PC-3 (cell line): Measurements from ENCODE around the gene TNFRSF11A. TPM values are rescaled to one million over a fixed set of nuclear protein-coding genes. Genes with fewer than 3 reads are reported as not detected.
A peak's percentile ranks its signal among the peaks of the same experiment; 100 is the strongest.

ENCODE experiments used
- ATAC-seq: fragments of 200-7000 bp; cut with Tn5 transposase; 2 replicates; pipeline ENCODE4 v1.9.1; 2020; ENCODE audit warnings: mild to moderate bottlenecking, moderate library complexity
- BruUV-seq: library from RNA; stranded (reverse); fragments of 400-500 nt; replicated peaks from 2 replicates; lab custom pipeline; 2021; lab: Mats Ljungman, UMichigan
- CTCF ChIA-PET: fragments of 300-600 bp; sonication (Branson Sonifier 250); formaldehyde crosslinking; loops from one replicate; lab custom pipeline; 2022; ENCODE audit warnings: antibody characterized with exemption; lab: Charles Lee
- POLR2A ChIA-PET: fragments of 300-600 bp; sonication (Branson Sonifier 250); formaldehyde crosslinking; loops from one replicate; lab custom pipeline; 2022; ENCODE audit warnings: antibody characterized with exemption; ENCODE audit not compliant: unreplicated experiment; lab: Charles Lee
- DNase-seq: peaks from one replicate; pipeline ENCODE4 v3.0.0-alpha.2; 2015
- H2AFZ ChIP-seq: fragments of 300-600 bp; sonication (generic); 2 replicates; pipeline ENCODE4 v1.6.0; 2016; ENCODE audit warnings: antibody characterized with exemption, low read length
- H3F3A ChIP-seq: fragments of 300-600 bp; sonication (generic); one replicate; pipeline ENCODE4 v1.6.0; 2017; ENCODE audit warnings: antibody characterized with exemption, low read length, control low read depth, mild to moderate bottlenecking; ENCODE audit not compliant: unreplicated experiment
- H3K27ac ChIP-seq: fragments of 300-600 bp; sonication (generic); 2 replicates; pipeline ENCODE4 v1.5.1; 2016; ENCODE audit warnings: mild to moderate bottlenecking, low read length
- H3K27me3 ChIP-seq: fragments of 300-600 bp; sonication (generic); 2 replicates; pipeline ENCODE4 v1.6.1; 2016; ENCODE audit warnings: low read length, mixed read lengths
- H3K36me3 ChIP-seq: fragments of 300-600 bp; sonication (generic); 2 replicates; pipeline ENCODE4 v1.6.1; 2016; ENCODE audit warnings: low read depth, mixed run types, low read length, mixed read lengths
- H3K4me1 ChIP-seq: fragments of 300-600 bp; sonication (generic); 2 replicates; pipeline ENCODE4 v1.5.1; 2016; ENCODE audit warnings: low read length; ENCODE audit not compliant: insufficient read depth
- H3K4me2 ChIP-seq: fragments of 300-600 bp; sonication (generic); 2 replicates; pipeline ENCODE4 v1.6.0; 2016; ENCODE audit warnings: low read length
- H3K4me3 ChIP-seq: fragments of 300-600 bp; sonication (generic); 2 replicates; pipeline ENCODE4 v1.5.1; 2016; ENCODE audit warnings: mild to moderate bottlenecking, low read length, mixed read lengths
- H3K79me2 ChIP-seq: fragments of 300-600 bp; sonication (generic); 2 replicates; pipeline ENCODE4 v1.6.1; 2017; ENCODE audit warnings: low read length, mixed read lengths
- H3K9ac ChIP-seq: fragments of 300-600 bp; sonication (generic); 2 replicates; pipeline ENCODE4 v1.6.0; 2016; ENCODE audit warnings: mild to moderate bottlenecking, low read length
- H3K9me2 ChIP-seq: fragments of 300-600 bp; sonication (generic); replicated peaks from 2 replicates; pipeline ENCODE4 v1.6.1; 2016; ENCODE audit warnings: mixed run types, low read length, mixed read lengths
- H3K9me3 ChIP-seq: fragments of 300-600 bp; sonication (generic); 2 replicates; pipeline ENCODE4 v1.6.1; 2016; ENCODE audit warnings: low read length, mixed read lengths
- H4K20me1 ChIP-seq: fragments of 300-600 bp; sonication (generic); 2 replicates; pipeline ENCODE4 v1.6.1; 2016; ENCODE audit warnings: low read length, mixed read lengths
- EZH2 ChIP-seq: fragments of 300-600 bp; sonication (generic); IDR thresholded peaks from one replicate; pipeline ENCODE4 v1.6.1; 2017; ENCODE audit warnings: antibody characterized with exemption, mild to moderate bottlenecking, low read length; ENCODE audit not compliant: unreplicated experiment
- EZH2phosphoT487 ChIP-seq: fragments of 300-600 bp; sonication (generic); IDR thresholded peaks from 2 replicates; pipeline ENCODE4 v1.6.1; 2018; ENCODE audit warnings: mild to moderate bottlenecking, antibody characterized with exemption, low read length, borderline replicate concordance
- intact Hi-C: fragments of 100-400 bp; cut with micrococcal nuclease; formaldehyde crosslinking; loops from 2 replicates; pipeline ENCODE4 v1.9.0; 2023
- total RNA-seq: library from RNA; depleted of rRNA; stranded (reverse); fragments of >200 nt; gene quantifications from 2 replicates; pipeline ENCODE4 v1.2.3, GENCODE V29; 2014
- TF ChIP-seq, protein P1 (sequence below): fragments of 300-600 bp; sonication (generic); conservative IDR thresholded peaks from 2 replicates; pipeline ENCODE4 v1.5.1; 2017; ENCODE audit warnings: antibody characterized with exemption, low read depth, mild to moderate bottlenecking, low read length

TNFRSF11A gene
- total RNA-seq, 1 experiment from 2014 or later: 26.5 TPM

DNA sequence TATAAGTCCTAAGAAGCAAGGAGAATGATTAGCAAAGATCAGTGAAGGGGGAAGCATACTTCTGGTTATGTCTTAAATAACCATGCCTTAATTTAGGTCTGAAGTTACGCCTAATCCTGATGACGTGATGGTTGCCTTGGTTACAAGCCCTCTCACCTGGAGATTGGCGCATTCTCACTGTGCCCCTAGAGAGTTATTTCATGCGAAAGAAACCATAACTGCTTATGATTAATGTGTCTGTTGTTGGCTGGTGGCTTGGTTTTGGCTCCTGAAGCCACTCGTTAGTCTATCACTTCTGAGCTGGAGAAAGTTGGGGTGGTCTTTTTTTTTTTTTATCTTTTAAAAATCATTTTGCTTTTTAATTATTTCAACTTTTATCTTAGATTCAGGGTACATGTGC lies 47.0 kb downstream of the TNFRSF11A start:
- no peaks in the 10 kb centered on the region for H3K9me2 ChIP-seq
- ATAC-seq: no peak
- POLR2A ChIA-PET: no interaction called here
- H3K9me3 ChIP-seq: no peaks in the 10 kb centered on the region
- no peaks in the 10 kb centered on the region for H3K27me3 ChIP-seq
- TF ChIP-seq EZH2 (no peak), EZH2phosphoT487 (no peak)
- TF ChIP-seq, protein P1, sequence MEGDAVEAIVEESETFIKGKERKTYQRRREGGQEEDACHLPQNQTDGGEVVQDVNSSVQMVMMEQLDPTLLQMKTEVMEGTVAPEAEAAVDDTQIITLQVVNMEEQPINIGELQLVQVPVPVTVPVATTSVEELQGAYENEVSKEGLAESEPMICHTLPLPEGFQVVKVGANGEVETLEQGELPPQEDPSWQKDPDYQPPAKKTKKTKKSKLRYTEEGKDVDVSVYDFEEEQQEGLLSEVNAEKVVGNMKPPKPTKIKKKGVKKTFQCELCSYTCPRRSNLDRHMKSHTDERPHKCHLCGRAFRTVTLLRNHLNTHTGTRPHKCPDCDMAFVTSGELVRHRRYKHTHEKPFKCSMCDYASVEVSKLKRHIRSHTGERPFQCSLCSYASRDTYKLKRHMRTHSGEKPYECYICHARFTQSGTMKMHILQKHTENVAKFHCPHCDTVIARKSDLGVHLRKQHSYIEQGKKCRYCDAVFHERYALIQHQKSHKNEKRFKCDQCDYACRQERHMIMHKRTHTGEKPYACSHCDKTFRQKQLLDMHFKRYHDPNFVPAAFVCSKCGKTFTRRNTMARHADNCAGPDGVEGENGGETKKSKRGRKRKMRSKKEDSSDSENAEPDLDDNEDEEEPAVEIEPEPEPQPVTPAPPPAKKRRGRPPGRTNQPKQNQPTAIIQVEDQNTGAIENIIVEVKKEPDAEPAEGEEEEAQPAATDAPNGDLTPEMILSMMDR: no peak
- H3K36me3 ChIP-seq: peaks cover 12% of the 10 kb centered on the region; the same call in 1 of the 2 replicates
- no peak overlapping the region for H3K9ac ChIP-seq
- CTCF ChIA-PET: no interaction called here
- H3K27ac ChIP-seq: no peak overlapping the region
- H4K20me1 ChIP-seq: no peaks in the 10 kb centered on the region
- H3F3A ChIP-seq: no peaks in the 10 kb centered on the region
- intact Hi-C loops: no loop called here
- no TSS peak for BruUV-seq
- DNase-seq: no peak
- H2AFZ ChIP-seq: no peak overlapping the region
- H3K4me1 ChIP-seq: 0 out of 2 replicates have a peak, but pooled peaks cover 4% of the 10 kb centered on the region
- H3K4me2 ChIP-seq: no peak overlapping the region
- no peak overlapping the region for H3K4me3 ChIP-seq
- H3K79me2 ChIP-seq: no peaks in the 10 kb centered on the region

DNA sequence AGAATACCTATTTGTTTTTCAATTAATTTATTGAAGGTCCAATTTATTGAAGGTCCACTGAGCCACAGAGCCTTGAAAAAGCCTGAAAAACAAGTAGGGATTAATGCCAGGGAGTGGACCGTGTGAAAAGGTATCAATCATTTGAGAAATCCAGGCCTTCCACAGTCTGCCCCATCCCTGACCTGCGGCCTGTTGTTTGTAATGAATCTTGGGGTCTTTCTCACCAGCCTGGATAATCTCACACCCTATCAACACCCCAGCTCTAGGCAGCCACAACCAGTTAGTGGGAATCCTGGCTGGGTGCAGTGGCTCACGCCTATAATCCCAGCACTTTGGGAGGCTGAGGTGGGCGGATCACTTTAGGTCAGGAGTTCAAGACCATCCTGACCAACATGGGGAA lies 47.8 kb downstream of the TNFRSF11A start:
- CTCF ChIA-PET: no interaction called here
- H3K9me3 ChIP-seq: no peaks in the 10 kb centered on the region
- H3K4me3 ChIP-seq: no peak overlapping the region
- no peak overlapping the region for H3K27ac ChIP-seq
- no peaks in the 10 kb centered on the region for H3F3A ChIP-seq
- no peak overlapping the region for H2AFZ ChIP-seq
- no peaks in the 10 kb centered on the region for H3K27me3 ChIP-seq
- no TSS peak for BruUV-seq
- POLR2A ChIA-PET: interaction anchor here (0.7 kb wide), 1 partner anchor 15 kb away, joined by 9 read pairs; no protein-coding TSS in a partner anchor
- intact Hi-C loops: no loop called here
- H3K4me1 ChIP-seq: 0 out of 2 replicates have a peak, but pooled peaks cover 4% of the 10 kb centered on the region
- H3K79me2 ChIP-seq: no peaks in the 10 kb centered on the region
- H3K4me2 ChIP-seq: no peak overlapping the region
- peaks cover 11% of the 10 kb centered on the region; the same call in 1 of the 2 replicates for H3K36me3 ChIP-seq
- ATAC-seq (no peak), DNase-seq (no peak)
- H3K9me2 ChIP-seq: no peaks in the 10 kb centered on the region
- no peaks in the 10 kb centered on the region for H4K20me1 ChIP-seq
- TF ChIP-seq EZH2phosphoT487 (no peak), EZH2 (no peak)
- TF ChIP-seq, protein P1: no peak
- no peak overlapping the region for H3K9ac ChIP-seq

DNA sequence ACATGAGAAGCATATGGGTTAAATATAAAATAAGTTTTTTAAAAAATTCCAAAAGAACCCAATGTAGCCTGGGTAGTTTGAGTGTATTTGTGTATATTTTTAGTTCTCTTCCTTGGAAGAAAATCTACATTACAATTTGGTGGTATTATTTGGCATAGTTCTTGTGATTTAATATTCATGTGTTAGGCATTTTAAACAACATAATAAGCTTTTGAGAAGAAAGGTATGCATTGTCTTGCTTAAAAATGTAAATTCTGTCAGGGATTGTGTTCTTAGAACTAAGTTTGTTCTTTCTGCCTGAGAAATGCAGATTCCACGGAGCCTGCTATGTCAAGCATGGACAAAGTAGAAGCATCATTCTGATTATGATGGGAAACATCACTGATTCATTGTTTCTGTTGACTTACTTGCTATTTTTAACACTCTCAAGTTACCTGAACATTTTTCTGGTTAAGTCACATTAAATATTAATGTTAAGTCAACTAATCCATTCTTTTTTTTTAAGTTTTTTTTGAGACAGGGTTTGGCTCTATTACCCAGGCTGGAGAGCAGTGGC lies 49.4 kb downstream of the TNFRSF11A start:
- Histone ChIP-seq H3K36me3 (peaks cover 7% of the 10 kb centered on the region; the same call in 1 of the 2 replicates), H3K4me1 (0 out of 2 replicates have a peak, but pooled peaks cover 4% of the 10 kb centered on the region), H3K79me2 (no peaks in the 10 kb centered on the region), H3K9me2 (no peaks in the 10 kb centered on the region), H3K4me3 (no peak overlapping the region), H3K27ac (no peak overlapping the region), H3K9ac (no peak overlapping the region), H3K27me3 (no peaks in the 10 kb centered on the region), H3F3A (no peaks in the 10 kb centered on the region), H2AFZ (no peak overlapping the region), H3K4me2 (no peak overlapping the region), H3K9me3 (no peaks in the 10 kb centered on the region), H4K20me1 (no peaks in the 10 kb centered on the region)
- intact Hi-C loops: no loop called here
- TF ChIP-seq EZH2phosphoT487: no peak
- TF ChIP-seq EZH2: no peak
- TF ChIP-seq, protein P1: no peak
- peak; percentile 19 for DNase-seq
- ChIA-PET CTCF (no interaction called here), POLR2A (no interaction called here)
- BruUV-seq: no TSS peak
- ATAC-seq: no peak
